ENCODE results near the gene LONRF3. TPM values are rescaled to one million over a fixed set of nuclear protein-coding genes. Genes with fewer than 3 reads are reported as not detected.

LONRF3 gene
- total and polyA plus RNA-seq, 2 of the 13 experiments (the other 11 are each of a cell fraction or from before 2014, with no cell fraction given), result 4.8 to 11.6 TPM

DNA sequence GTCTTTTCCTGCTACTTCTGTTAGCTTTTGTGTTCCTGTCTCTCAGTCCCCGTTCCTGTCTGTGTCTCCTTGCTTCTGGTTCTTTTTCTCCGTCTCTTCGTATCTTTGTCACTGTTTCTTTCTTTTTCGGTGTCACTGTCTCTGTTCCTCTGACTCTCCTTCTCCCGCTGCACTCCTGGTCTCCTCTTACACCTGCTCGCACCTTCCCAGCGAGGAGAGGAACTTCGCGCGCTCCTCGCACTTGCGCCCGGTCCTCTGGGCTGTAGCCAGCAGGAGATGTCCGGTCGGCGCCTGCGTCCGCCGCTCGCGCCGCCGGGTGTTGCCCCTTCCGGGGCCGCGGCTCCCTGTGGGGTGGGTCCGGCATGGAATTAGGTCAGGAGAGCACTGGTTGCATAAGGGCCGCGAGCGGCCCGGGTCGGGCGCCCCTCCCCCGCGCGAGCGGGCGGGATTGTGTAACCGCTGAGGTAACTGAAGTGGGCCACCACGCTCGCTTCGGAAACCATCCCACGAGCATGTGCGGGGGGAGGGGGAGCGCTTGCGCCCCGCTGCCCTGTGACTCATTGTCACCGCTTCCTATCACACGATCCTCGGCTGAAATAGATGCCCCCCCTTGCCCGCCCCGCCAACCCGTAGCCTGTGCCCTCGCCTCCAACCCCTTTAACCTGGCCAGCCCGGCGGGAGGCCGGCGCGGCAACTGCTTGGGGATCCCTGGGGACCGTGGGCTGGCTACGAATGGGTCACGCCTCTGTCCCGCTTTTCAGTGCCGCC is 1.6 kb downstream of the LONRF3 start (continued):
- TF ChIP-seq, protein P1, sequence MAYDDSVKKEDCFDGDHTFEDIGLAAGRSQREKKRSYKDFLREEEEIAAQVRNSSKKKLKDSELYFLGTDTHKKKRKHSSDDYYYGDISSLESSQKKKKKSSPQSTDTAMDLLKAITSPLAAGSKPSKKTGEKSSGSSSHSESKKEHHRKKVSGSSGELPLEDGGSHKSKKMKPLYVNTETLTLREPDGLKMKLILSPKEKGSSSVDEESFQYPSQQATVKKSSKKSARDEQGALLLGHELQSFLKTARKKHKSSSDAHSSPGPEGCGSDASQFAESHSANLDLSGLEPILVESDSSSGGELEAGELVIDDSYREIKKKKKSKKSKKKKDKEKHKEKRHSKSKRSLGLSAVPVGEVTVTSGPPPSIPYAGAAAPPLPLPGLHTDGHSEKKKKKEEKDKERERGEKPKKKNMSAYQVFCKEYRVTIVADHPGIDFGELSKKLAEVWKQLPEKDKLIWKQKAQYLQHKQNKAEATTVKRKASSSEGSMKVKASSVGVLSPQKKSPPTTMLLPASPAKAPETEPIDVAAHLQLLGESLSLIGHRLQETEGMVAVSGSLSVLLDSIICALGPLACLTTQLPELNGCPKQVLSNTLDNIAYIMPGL (CRISPR knock-in tag; IDR thresholded peaks at IDR 0.05; ENCODE audit: borderline replicate concordance in 1 of 2, low read depth in 1 of 2), result no peak
- no peak for TF ChIP-seq ATF7-NPFF (CRISPR knock-in tag; IDR thresholded peaks at IDR 0.05; ENCODE audit: low read depth)
- no peak for TF ChIP-seq ZNF253 (CRISPR knock-in tag; IDR thresholded peaks at IDR 0.05; ENCODE audit: borderline replicate concordance)
- TF ChIP-seq BRCA1 (CRISPR knock-in tag; IDR thresholded peaks at IDR 0.05), result no peak
- TF ChIP-seq, protein P2, sequence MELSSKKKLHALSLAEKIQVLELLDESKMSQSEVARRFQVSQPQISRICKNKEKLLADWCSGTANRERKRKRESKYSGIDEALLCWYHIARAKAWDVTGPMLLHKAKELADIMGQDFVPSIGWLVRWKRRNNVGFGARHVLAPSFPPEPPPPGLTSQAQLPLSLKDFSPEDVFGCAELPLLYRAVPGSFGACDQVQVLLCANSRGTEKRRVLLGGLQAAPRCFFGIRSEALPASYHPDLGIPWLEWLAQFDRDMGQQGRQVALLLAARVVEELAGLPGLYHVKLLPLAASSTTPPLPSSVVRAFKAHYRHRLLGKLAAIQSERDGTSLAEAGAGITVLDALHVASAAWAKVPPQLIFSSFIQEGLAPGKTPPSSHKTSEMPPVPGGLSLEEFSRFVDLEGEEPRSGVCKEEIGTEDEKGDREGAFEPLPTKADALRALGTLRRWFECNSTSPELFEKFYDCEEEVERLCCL (CRISPR knock-in tag; IDR thresholded peaks at IDR 0.05; ENCODE audit: borderline replicate concordance), result no peak
- TF ChIP-seq REL (CRISPR knock-in tag; conservative IDR thresholded peaks at IDR 0.05), result no peak; the same call in 1 of the 2 replicates
- TF ChIP-seq ZKSCAN5 (CRISPR knock-in tag; IDR thresholded peaks at IDR 0.05), result no peak
- no peak; the same call in 1 of the 2 replicates for TF ChIP-seq ZMYM3 (CRISPR knock-in tag; IDR thresholded peaks at IDR 0.05)
- no peak for TF ChIP-seq ZFP62 (CRISPR knock-in tag; IDR thresholded peaks at IDR 0.05)
- no peak for TF ChIP-seq NBN (conservative IDR thresholded peaks at IDR 0.05)
- peak; percentile 78 for TF ChIP-seq RXRA (CRISPR knock-in tag; IDR thresholded peaks at IDR 0.05)
- TF ChIP-seq, protein P3, sequence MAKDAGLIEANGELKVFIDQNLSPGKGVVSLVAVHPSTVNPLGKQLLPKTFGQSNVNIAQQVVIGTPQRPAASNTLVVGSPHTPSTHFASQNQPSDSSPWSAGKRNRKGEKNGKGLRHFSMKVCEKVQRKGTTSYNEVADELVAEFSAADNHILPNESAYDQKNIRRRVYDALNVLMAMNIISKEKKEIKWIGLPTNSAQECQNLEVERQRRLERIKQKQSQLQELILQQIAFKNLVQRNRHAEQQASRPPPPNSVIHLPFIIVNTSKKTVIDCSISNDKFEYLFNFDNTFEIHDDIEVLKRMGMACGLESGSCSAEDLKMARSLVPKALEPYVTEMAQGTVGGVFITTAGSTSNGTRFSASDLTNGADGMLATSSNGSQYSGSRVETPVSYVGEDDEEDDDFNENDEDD (CRISPR knock-in tag; IDR thresholded peaks at IDR 0.05; ENCODE audit: borderline replicate concordance), result peak; percentile 45; the same call in 1 of the 2 replicates
- TF ChIP-seq, protein P4, sequence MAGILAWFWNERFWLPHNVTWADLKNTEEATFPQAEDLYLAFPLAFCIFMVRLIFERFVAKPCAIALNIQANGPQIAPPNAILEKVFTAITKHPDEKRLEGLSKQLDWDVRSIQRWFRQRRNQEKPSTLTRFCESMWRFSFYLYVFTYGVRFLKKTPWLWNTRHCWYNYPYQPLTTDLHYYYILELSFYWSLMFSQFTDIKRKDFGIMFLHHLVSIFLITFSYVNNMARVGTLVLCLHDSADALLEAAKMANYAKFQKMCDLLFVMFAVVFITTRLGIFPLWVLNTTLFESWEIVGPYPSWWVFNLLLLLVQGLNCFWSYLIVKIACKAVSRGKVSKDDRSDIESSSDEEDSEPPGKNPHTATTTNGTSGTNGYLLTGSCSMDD (CRISPR knock-in tag; IDR thresholded peaks at IDR 0.05), result no peak
- TF ChIP-seq ZNF577 (CRISPR knock-in tag; IDR thresholded peaks at IDR 0.05; ENCODE audit: borderline replicate concordance, low read depth), result no peak
- no peak for TF ChIP-seq EED (CRISPR knock-in tag; IDR thresholded peaks at IDR 0.05)
- no peak for TF ChIP-seq ZNF75D (CRISPR knock-in tag; IDR thresholded peaks at IDR 0.05; ENCODE audit: borderline replicate concordance)
- no peak for TF ChIP-seq JUN (CRISPR knock-in tag; IDR thresholded peaks at IDR 0.05)
- TF ChIP-seq RFX1 (IDR thresholded peaks at IDR 0.05), result no peak
- no peak for TF ChIP-seq GTF2F1 (IDR thresholded peaks at IDR 0.05; ENCODE audit: low read length)
- TF ChIP-seq, protein P5, sequence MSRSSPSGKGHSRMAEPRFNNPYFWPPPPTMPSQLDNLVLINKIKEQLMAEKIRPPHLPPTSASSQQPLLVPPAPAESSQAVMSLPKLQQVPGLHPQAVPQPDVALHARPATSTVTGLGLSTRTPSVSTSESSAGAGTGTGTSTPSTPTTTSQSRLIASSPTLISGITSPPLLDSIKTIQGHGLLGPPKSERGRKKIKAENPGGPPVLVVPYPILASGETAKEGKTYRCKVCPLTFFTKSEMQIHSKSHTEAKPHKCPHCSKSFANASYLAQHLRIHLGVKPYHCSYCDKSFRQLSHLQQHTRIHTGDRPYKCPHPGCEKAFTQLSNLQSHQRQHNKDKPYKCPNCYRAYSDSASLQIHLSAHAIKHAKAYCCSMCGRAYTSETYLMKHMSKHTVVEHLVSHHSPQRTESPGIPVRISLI (CRISPR knock-in tag; IDR thresholded peaks at IDR 0.05; ENCODE audit: borderline replicate concordance), result no peak
- TF ChIP-seq, protein P6, sequence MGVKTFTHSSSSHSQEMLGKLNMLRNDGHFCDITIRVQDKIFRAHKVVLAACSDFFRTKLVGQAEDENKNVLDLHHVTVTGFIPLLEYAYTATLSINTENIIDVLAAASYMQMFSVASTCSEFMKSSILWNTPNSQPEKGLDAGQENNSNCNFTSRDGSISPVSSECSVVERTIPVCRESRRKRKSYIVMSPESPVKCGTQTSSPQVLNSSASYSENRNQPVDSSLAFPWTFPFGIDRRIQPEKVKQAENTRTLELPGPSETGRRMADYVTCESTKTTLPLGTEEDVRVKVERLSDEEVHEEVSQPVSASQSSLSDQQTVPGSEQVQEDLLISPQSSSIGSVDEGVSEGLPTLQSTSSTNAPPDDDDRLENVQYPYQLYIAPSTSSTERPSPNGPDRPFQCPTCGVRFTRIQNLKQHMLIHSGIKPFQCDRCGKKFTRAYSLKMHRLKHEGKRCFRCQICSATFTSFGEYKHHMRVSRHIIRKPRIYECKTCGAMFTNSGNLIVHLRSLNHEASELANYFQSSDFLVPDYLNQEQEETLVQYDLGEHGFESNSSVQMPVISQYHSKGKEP (CRISPR knock-in tag; IDR thresholded peaks at IDR 0.05), result no peak
- TF ChIP-seq ZSCAN25 (CRISPR knock-in tag; IDR thresholded peaks at IDR 0.05), result no peak

Data from HepG2 (cell line).